GM21619 (cell line): Measurements from ENCODE around the gene GDI1.

ENCODE experiments used
- ATAC-seq: cut with Tn5 transposase; IDR thresholded peaks from one replicate; pipeline ENCODE4 v1.9.1; 2021; ENCODE audit not compliant: unreplicated experiment

The GDI1 gene

DNA sequence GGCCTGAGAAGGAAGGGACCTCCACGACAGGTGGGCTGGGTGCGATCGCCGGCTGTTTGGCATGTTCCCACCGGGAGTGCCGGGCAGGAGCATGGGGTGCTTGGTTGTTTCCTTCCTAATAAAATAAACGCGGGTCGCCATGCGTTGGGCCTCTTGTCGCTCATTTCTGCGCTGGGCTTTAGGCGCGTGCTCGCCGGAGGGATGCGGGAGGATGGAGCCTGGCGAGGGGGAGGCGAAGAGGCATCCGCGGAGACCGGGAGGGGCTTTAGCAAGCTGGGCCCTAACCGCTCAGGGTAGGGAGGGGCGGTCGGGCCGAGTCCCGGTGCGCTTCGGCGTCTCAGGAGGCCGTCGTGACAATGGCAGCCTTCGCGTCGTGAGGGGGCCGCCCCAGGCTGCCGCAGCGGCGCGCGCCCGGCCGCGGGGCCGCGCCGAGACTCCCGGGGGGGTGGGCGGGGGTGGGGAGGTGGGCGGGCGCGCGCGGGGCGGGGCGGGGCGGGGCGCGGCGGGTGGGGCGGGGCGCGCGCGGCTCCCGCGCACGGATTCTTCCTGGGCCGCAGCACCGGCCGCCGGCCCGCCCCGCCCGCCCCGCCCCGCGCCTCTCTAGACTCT lies 476 bp upstream of the GDI1 start:
- peak; percentile 26 for ATAC-seq

GRCh38 chrX:154437971-154438893 lies 1.3 kb downstream of the GDI1 start:
- ATAC-seq, result no peak

DNA sequence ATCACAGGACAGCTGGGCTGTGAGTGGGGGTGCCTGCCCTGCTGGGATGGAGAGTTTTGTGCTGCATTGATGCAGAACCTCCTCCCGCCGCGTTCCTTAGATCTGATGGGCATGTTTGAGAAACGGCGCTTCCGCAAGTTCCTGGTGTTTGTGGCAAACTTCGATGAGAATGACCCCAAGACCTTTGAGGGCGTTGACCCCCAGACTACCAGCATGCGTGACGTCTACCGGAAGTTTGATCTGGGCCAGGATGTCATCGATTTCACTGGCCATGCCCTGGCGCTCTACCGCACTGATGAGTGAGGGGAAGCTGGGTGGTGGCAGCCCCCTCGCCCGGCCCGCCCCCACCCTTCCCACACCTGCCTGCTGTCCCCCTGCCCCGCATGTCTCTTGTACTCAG lies 2.9 kb downstream of the GDI1 start:
- no peak for ATAC-seq

GRCh38 chrX:154440623-154441357 lies 3.8 kb downstream of the GDI1 start:
- ATAC-seq, result no peak

DNA sequence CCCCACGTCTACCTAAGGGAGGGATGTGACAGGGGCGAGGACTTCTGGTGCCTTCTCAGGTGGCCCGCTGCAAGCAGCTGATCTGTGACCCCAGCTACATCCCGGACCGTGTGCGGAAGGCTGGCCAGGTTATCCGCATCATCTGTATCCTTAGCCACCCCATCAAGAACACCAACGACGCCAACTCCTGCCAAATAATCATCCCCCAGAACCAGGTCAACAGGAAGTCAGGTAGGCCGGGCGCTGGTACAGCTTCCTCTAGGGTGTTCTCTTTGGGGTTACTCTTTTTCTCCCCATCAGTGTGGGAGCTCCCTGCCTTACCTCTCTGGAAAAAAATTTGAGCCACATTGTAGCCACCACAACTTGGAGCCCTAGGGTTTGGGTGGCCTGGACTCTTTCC lies 4.6 kb downstream of the GDI1 start:
- ATAC-seq, result no peak

- no peak for ATAC-seq
Measured at GRCh38 chrX:154441984-154442707, 5.2 kb downstream of the GDI1 start.

DNA sequence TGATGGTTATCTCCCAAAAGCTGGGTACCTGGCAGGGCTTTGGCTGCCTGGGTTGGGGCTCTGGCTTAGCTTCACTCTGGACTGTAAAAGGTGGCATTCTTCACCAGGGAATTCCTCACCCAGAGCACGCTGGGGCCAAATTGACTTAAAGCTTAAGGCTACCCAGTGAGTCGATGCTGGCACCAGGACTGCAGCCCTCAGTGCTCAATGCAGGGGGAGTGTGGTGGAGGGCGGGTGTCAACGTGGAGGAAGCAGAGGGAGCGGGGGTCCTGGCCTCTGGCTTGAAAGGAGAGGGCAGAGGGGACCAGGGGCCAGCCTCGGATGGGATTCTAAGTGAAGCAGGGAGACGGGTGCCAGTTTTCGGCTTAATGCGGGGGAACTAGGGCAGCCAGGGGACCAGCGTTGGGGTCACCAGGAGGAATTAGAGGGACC lies 6.5 kb downstream of the GDI1 start:
- ATAC-seq, result no peak

GRCh38 chrX:154443992-154444754 lies 7.2 kb downstream of the GDI1 start, which contains the start of gene FAM50A:
Gene FAM50A (plus strand): TSS chrX:154444141. CDS start chrX:154444236, 95 bp downstream.
- ATAC-seq, result peak; percentile 73

DNA sequence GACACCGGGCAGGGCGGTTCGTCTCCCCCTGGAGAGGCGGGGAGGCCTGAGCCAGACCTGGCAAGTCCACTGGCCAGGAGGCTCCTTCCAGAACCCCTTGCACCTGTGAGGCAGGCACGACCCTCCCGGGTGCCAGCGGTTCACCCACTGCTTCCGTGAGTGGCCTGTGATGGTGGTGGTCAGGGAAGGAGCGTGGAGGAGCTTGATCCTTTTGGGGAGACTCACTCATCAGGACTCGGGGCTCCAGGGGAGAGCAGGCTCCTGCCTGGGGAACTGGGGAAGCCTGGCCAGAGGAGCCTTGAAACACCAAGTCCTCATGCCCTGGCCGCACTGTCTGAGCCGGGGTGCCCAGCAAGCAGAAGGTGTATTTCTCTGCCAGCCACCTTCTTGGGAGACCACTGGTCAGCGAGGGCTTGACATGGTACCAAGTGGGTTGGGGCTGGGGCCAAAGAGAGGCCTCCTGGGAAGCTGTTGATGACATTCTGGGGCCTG lies 7.8 kb downstream of the GDI1 start:
- ATAC-seq, result no peak

GRCh38 chrX:154445776-154446175 lies 8.8 kb downstream of the GDI1 start:
- ATAC-seq, result no peak

DNA sequence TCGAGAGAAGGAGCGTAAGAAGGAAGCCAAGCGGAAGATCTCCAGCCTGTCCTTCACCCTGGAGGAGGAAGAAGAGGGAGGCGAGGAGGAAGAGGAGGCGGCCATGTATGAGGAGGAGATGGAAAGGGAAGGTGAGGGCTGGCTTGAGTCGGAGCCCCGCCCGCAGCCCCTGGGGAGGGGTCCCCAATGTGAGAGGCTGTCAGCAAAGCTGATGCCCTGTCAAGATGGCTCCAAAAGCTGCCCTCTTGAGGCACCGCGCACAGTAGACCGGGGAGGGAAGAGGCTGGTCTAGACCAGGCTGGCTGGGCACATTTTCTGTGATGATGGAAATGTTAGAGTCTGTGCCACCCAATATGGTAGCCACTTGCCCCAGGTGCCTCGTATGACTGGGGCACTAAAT lies 9.5 kb downstream of the GDI1 start:
- ATAC-seq, result no peak

GRCh38 chrX:154448484-154448883 lies 11.5 kb downstream of the GDI1 start:
- ATAC-seq, result no peak

DNA sequence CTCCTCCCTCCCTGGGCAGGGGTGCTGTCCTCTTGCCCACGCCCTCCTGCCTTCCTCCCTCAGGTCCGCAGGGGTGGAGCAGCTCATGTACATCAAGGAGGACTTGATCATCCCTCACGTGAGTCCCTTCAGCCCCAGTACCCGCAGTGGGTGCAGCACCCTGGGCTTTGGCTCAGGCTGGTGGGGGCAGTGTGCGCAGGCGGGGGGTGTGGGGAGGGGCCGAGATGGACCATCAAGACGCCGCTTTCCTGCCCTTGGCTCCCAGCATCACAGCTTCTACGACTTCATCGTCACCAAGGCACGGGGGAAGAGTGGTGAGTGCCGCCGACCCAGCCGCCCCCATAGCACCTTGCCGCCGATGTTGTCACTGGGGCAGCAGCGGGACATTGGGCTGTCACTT lies 12.7 kb downstream of the GDI1 start:
- ATAC-seq, result no peak

- ATAC-seq, result no peak
Measured at GRCh38 chrX:154450312-154450711, 13.4 kb downstream of the GDI1 start.

GRCh38 chrX:154452823-154453222 lies 15.9 kb downstream of the GDI1 start:
- no peak for ATAC-seq

GRCh38 chrX:154457491-154458115 lies 20.6 kb downstream of the GDI1 start:
- peak; percentile 62 for ATAC-seq

DNA sequence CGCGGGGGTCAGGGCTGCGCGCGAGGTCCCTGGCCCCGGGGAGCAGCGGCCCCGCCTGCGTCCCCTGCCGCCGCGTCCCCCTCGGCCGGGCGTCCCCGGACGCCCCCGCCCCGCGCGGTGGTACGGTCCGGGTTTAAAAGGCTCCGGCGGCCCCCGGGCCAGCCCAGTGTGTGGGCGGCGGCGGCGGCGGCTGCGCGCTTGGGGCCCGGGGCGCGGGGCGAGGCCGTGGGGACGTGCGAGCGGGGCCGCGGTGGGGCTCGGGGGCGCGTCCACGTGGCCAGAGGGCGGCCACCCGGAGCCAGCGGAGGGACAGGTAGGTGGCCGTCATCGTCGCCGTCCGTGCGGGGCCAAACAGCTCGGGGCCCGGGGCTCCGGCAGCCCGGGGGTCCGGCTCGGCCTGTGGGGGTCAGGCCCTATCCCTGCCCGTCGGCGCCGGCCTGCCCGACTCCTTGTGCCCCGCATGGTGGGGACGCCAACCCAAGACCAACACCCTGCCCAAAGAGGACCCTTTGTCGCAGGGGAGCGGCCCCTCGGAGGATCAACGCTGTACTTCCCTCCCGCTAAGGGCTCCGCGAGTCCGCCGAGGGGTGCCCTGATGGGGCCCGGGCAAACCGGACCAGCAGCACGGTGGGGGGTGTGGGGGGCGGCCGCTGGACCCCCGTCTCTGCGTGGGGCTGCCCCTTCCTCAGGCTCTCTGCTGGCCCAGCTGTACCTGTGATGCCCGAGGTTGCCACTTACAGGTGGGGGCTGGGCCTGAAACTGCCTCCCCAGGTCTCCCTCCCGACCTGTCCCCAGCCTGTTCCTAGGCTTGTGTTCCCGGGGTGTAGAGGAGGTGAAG lies 21.4 kb downstream of the GDI1 start, which contains the start of gene PLXNA3:
Gene PLXNA3, plus strand, starts transcription at position 166 of the 838 bp plus-strand sequence. CDS start 1,903 bp downstream, outside the sequence.
- ATAC-seq, result peak; percentile 59

- no peak for ATAC-seq
Measured at GRCh38 chrX:154458954-154459778, 22.2 kb downstream of the GDI1 start.
